ENCODE measurements around the gene RHOU. TPM values are rescaled to one million over a fixed set of nuclear protein-coding genes. Genes with fewer than 3 reads are reported as not detected.

RHOU gene
- total and polyA plus RNA-seq, 11 donors = 1.3 to 20.5 (median 2.9) TPM

GRCh38 chr1:228758447-228758846, 23.2 kb downstream of the RHOU start:
- DNase-seq (no peak), ATAC-seq (no peak)
- Histone ChIP-seq H3K4me1 (peaks cover 0 to 9% (median 1%) of the 10 kb centered on the region in 12 donors), H3K4me3 (no peak overlapping the region), H3K36me3 (no peaks in the 10 kb centered on the region), H3K27me3 (peaks cover 0 to 69% (median 15%) of the 10 kb centered on the region in 9 donors), H3K27ac (no peak overlapping the region), H3K9me3 (no peaks in the 10 kb centered on the region)
- WGBS, 4 donors = 78 to 89% (median 83%) methylated on average over 4 of the region's 4 CpGs
- TF ChIP-seq CTCF (IDR thresholded peaks at IDR 0.05) (no peak), POLR2A (IDR thresholded peaks at IDR 0.05) (no peak)
- intact Hi-C loops (cut with DNase I) = loop anchor here in 1 of 10 donors (10.0 kb wide), 1 partner anchor 166 kb away; no protein-coding TSS in a partner anchor

- WGBS, 4 donors = 87 to 94% (median 91%) methylated on average over 9 of the region's 9 CpGs
These were observed 25.7 kb downstream of the RHOU start for GRCh38 chr1:228760979-228761378.

GRCh38 chr1:228763561-228763960, 28.3 kb downstream of the RHOU start:
- Histone ChIP-seq H3K36me3 (no peaks in the 10 kb centered on the region), H3K4me3 (no peak overlapping the region), H3K9me3 (no peaks in the 10 kb centered on the region), H3K27me3 (peaks cover 0 to 35% (median 2%) of the 10 kb centered on the region in 9 donors), H3K27ac (no peak overlapping the region), H3K4me1 (no peaks in the 10 kb centered on the region)
- TF ChIP-seq CTCF (IDR thresholded peaks at IDR 0.05) = no peak
- no peak for TF ChIP-seq POLR2A (IDR thresholded peaks at IDR 0.05)
- ATAC-seq = no peak
- DNase-seq = no peak
- WGBS, 4 donors = 46 to 86% (median 69%) methylated on average over 3 of the region's 3 CpGs
- intact Hi-C loops (cut with DNase I) = no loop called here

More at GRCh38 chr1:228760979-228761378, 25.7 kb downstream of the RHOU start:
- DNase-seq (no peak), ATAC-seq (no peak)
- intact Hi-C loops (cut with DNase I) = no loop called here
- no peak overlapping the region for H3K27ac ChIP-seq
- H3K4me1 ChIP-seq = no peaks in the 10 kb centered on the region
- no peak overlapping the region for H3K4me3 ChIP-seq
- no peak for TF ChIP-seq POLR2A (IDR thresholded peaks at IDR 0.05)
- TF ChIP-seq CTCF (IDR thresholded peaks at IDR 0.05) = no peak
- H3K27me3 ChIP-seq = peaks cover 0 to 54% (median 5%) of the 10 kb centered on the region in 9 donors
- H3K9me3 ChIP-seq = no peaks in the 10 kb centered on the region
- H3K36me3 ChIP-seq = no peaks in the 10 kb centered on the region

- Histone ChIP-seq H3K36me3 (no peaks in the 10 kb centered on the region), H3K27me3 (peaks cover 0 to 26% (median 2%) of the 10 kb centered on the region in 9 donors), H3K4me1 (no peaks in the 10 kb centered on the region), H3K9me3 (no peaks in the 10 kb centered on the region), H3K4me3 (no peak overlapping the region), H3K27ac (no peak overlapping the region)
- intact Hi-C loops (cut with DNase I) = no loop called here
- ATAC-seq = no peak
- no peak for TF ChIP-seq POLR2A (IDR thresholded peaks at IDR 0.05)
- TF ChIP-seq CTCF (IDR thresholded peaks at IDR 0.05) = no peak
- WGBS, 4 donors = 82 to 90% (median 88%) methylated on average over 8 of the region's 8 CpGs
- DNase-seq = peak in 1 of 5 donors; percentile 19
These were observed 30.1 kb downstream of the RHOU start for GRCh38 chr1:228765168-228765946.
